ENCODE data around the gene DPY19L3.

Gene DPY19L3, protein sequence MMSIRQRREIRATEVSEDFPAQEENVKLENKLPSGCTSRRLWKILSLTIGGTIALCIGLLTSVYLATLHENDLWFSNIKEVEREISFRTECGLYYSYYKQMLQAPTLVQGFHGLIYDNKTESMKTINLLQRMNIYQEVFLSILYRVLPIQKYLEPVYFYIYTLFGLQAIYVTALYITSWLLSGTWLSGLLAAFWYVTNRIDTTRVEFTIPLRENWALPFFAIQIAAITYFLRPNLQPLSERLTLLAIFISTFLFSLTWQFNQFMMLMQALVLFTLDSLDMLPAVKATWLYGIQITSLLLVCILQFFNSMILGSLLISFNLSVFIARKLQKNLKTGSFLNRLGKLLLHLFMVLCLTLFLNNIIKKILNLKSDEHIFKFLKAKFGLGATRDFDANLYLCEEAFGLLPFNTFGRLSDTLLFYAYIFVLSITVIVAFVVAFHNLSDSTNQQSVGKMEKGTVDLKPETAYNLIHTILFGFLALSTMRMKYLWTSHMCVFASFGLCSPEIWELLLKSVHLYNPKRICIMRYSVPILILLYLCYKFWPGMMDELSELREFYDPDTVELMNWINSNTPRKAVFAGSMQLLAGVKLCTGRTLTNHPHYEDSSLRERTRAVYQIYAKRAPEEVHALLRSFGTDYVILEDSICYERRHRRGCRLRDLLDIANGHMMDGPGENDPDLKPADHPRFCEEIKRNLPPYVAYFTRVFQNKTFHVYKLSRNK

DNA sequence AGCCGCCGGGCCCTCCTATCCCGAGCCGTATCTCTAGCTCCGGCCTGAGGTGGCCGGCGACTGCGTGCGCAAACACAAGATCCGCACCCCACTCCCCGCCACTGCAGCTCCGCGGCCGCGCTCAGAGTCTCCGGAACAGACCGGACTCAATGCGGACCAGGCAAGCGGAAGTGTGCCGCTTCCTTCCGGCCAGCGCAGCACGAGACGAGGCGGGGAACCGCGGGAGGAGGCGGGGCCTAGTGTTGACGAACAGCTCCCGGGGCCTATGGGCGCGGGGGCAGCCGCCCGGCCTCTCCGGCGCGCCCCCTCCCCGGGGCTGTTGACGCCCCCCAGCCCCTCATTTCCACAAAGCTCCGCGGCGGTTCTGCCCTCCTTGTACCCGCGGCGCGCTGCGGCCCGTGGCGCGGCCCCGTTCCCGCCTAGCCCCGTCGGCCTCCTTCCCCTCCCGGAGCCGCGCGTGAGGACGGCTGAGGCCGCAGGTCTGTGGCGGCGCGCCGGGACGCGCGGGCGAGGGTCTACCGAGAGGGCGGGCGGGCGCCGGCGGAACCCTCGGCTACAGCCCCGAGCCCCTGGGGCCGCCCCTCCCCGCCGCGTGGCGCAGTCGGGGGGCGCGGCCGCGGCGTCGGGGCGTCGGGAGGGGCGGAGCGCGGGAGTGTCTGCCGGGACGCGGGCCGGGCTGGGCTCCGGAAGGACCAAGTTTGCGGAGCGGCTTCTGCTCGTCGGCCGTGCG lies at the start of gene DPY19L3:
DPY19L3 (plus strand) TSS at position 340 of the 730 bp plus-strand sequence. CDS start 2,484 bp downstream, outside the sequence.
- peaks cover 37% of the 10 kb centered on the region for H3K36me3 ChIP-seq (ENCODE audit: control insufficient read depth, low read length)
- no peak for TF ChIP-seq EZH2phosphoT487 (IDR thresholded peaks at IDR 0.05; ENCODE audit: borderline replicate concordance, low read length)
- TF ChIP-seq, protein P1, sequence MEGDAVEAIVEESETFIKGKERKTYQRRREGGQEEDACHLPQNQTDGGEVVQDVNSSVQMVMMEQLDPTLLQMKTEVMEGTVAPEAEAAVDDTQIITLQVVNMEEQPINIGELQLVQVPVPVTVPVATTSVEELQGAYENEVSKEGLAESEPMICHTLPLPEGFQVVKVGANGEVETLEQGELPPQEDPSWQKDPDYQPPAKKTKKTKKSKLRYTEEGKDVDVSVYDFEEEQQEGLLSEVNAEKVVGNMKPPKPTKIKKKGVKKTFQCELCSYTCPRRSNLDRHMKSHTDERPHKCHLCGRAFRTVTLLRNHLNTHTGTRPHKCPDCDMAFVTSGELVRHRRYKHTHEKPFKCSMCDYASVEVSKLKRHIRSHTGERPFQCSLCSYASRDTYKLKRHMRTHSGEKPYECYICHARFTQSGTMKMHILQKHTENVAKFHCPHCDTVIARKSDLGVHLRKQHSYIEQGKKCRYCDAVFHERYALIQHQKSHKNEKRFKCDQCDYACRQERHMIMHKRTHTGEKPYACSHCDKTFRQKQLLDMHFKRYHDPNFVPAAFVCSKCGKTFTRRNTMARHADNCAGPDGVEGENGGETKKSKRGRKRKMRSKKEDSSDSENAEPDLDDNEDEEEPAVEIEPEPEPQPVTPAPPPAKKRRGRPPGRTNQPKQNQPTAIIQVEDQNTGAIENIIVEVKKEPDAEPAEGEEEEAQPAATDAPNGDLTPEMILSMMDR (IDR thresholded peaks at IDR 0.05; ENCODE audit: low read depth, low read length, poor library complexity, severe bottlenecking), result no peak
- H3K9me2 ChIP-seq (replicated peaks; ENCODE audit: control insufficient read depth, low read length), result no peaks in the 10 kb centered on the region
- peaks cover 45% of the 10 kb centered on the region for H3K79me2 ChIP-seq (ENCODE audit: control insufficient read depth, low read length)
- no peaks in the 10 kb centered on the region for H3K9me3 ChIP-seq (ENCODE audit: control insufficient read depth, insufficient read depth, low read length)
- no peaks in the 10 kb centered on the region for H3F3A ChIP-seq (ENCODE audit: control insufficient read depth, insufficient read depth)
- H4K20me1 ChIP-seq (ENCODE audit: control insufficient read depth, insufficient read depth, low read depth, low read length), result no peaks in the 10 kb centered on the region
- peaks cover 31% of the 10 kb centered on the region for H3K4me1 ChIP-seq (ENCODE audit: control insufficient read depth, low read length)
- H3K27me3 ChIP-seq (ENCODE audit: control insufficient read depth, low read length), result no peaks in the 10 kb centered on the region
- H3K27ac ChIP-seq (ENCODE audit: low read depth, low read length), result peak within 1 kb of the TSS; percentile 75
- H3K4me3 ChIP-seq (ENCODE audit: low read length), result peak within 1 kb of the TSS; percentile 89
- H3K4me2 ChIP-seq (ENCODE audit: low read length), result peak within 1 kb of the TSS; percentile 66

DNA sequence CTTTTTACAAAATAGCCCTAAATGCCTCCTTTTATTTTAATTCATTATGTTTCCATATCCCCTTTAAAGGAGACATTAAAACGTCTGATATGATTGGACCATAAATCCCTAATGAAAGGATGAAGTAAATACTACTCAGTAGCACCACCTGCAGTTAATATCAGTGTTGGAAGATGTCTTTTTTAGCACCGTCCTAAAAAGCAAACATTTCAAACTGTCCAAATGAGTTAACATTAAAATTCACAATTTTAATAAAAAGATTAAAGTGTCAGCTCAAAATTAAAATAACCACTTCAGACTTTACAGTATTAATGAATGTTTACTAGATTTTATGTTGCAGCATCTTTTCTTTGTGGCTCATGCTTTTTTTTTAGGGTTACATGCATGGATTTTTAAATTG lies 47.9 kb upstream of the DPY19L3 start:
- Histone ChIP-seq H4K20me1 (ENCODE audit: control insufficient read depth, insufficient read depth, low read depth, low read length) (peaks cover 25% of the 10 kb centered on the region), H3K27ac (ENCODE audit: low read depth, low read length) (no peak overlapping the region), H3K79me2 (ENCODE audit: control insufficient read depth, low read length) (peaks cover 65% of the 10 kb centered on the region), H3K9me2 (replicated peaks; ENCODE audit: control insufficient read depth, low read length) (no peaks in the 10 kb centered on the region), H3F3A (ENCODE audit: control insufficient read depth, insufficient read depth) (peaks cover 8% of the 10 kb centered on the region; the same call in 1 of the 2 replicates), H3K4me1 (ENCODE audit: control insufficient read depth, low read length) (no peaks in the 10 kb centered on the region), H3K4me2 (ENCODE audit: low read length) (no peak overlapping the region), H3K4me3 (ENCODE audit: low read length) (no peak overlapping the region), H3K36me3 (ENCODE audit: control insufficient read depth, low read length) (peaks cover 94% of the 10 kb centered on the region), H3K9me3 (ENCODE audit: control insufficient read depth, insufficient read depth, low read length) (no peaks in the 10 kb centered on the region), H3K27me3 (ENCODE audit: control insufficient read depth, low read length) (no peaks in the 10 kb centered on the region)
- TF ChIP-seq, protein P1 (IDR thresholded peaks at IDR 0.05; ENCODE audit: low read depth, low read length, poor library complexity, severe bottlenecking), result peak; percentile 46
- no peak for TF ChIP-seq EZH2phosphoT487 (IDR thresholded peaks at IDR 0.05; ENCODE audit: borderline replicate concordance, low read length)

DNA sequence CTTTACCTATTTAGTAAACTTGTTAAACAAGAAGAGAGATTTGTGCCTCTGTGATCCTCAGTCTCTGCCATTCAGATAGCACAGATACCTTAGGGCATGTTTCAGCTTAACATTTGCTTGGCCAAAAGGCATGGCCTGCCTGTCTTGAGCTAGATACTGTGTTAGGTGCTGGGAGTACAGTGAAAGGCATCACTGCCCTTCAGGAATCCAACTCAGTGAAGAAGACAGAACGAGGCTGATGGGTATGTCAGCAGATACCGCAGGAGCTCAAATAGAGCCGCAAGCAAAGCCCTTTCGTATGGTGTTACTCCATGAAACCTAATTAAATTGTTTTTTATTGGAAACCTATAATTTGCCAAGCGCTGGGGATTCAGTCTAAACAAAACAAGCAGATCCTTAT lies 47.2 kb upstream of the DPY19L3 start:
- no peaks in the 10 kb centered on the region for H3K27me3 ChIP-seq (ENCODE audit: control insufficient read depth, low read length)
- no peaks in the 10 kb centered on the region for H3K9me3 ChIP-seq (ENCODE audit: control insufficient read depth, insufficient read depth, low read length)
- H3K4me2 ChIP-seq (ENCODE audit: low read length), result no peak overlapping the region
- H3K36me3 ChIP-seq (ENCODE audit: control insufficient read depth, low read length), result peaks cover 94% of the 10 kb centered on the region
- no peaks in the 10 kb centered on the region for H3K9me2 ChIP-seq (replicated peaks; ENCODE audit: control insufficient read depth, low read length)
- H3K27ac ChIP-seq (ENCODE audit: low read depth, low read length), result no peak overlapping the region
- peaks cover 64% of the 10 kb centered on the region for H3K79me2 ChIP-seq (ENCODE audit: control insufficient read depth, low read length)
- TF ChIP-seq EZH2phosphoT487 (IDR thresholded peaks at IDR 0.05; ENCODE audit: borderline replicate concordance, low read length), result no peak
- TF ChIP-seq, protein P1 (IDR thresholded peaks at IDR 0.05; ENCODE audit: low read depth, low read length, poor library complexity, severe bottlenecking), result no peak
- H4K20me1 ChIP-seq (ENCODE audit: control insufficient read depth, insufficient read depth, low read depth, low read length), result peaks cover 19% of the 10 kb centered on the region
- no peak overlapping the region for H3K4me3 ChIP-seq (ENCODE audit: low read length)
- H3K4me1 ChIP-seq (ENCODE audit: control insufficient read depth, low read length), result no peaks in the 10 kb centered on the region
- H3F3A ChIP-seq (ENCODE audit: control insufficient read depth, insufficient read depth), result peaks cover 8% of the 10 kb centered on the region; the same call in 1 of the 2 replicates

All from DOHH2 (cell line).